Sigmoid colon (tissue), 7 donors: Measurements from ENCODE around the gene HIVEP3. TPM values are rescaled to one million over a fixed set of nuclear protein-coding genes. Genes with fewer than 3 reads are reported as not detected.

Experiments used
- DNase-seq: peaks from one replicate; pipeline ENCODE4 v3.0.0-alpha.2; 2019
- H3K27ac ChIP-seq, 4 donors: fragments of 200-600 bp; sonication (generic); one replicate each; pipeline ENCODE4 v1.5.1; 2016 to 2019; ENCODE audit warnings: mild to moderate bottlenecking in 1 of 4
- H3K27me3 ChIP-seq, 3 donors: fragments of 200-600 bp; sonication (generic); one replicate each; pipeline ENCODE4 v1.5.1; 2019; ENCODE audit warnings: mild to moderate bottlenecking in 1 of 3
- H3K36me3 ChIP-seq, 4 donors: fragments of 200-600 bp; sonication (generic); one replicate each; pipeline ENCODE4 v1.5.1; 2016 to 2019
- H3K4me1 ChIP-seq, 4 donors: fragments of 200-600 bp; sonication (generic); one replicate each; pipeline ENCODE4 v1.5.1; 2017 to 2019
- H3K4me3 ChIP-seq, 4 donors: fragments of 200-600 bp; sonication (generic); one replicate each; pipeline ENCODE4 v1.5.1; 2017 to 2019; ENCODE audit warnings: mild to moderate bottlenecking in 2 of 4, moderate library complexity in 1 of 4
- H3K9me3 ChIP-seq, 4 donors: fragments of 200-600 bp in 3 of 4; sonication (generic) in 3 of 4; one replicate each; pipeline versions ENCODE4 v1.5.1 to v1.6.1; 2013 to 2019
- EP300 ChIP-seq, 4 donors: sonication (generic); formaldehyde crosslinking; IDR thresholded peaks; one replicate each; pipeline ENCODE4 v1.6.1; 2017; ENCODE audit warnings: antibody characterized with exemption in 4 of 4
- POLR2A ChIP-seq, 2 donors: fragments of 450-650 bp; IDR thresholded peaks; one replicate each; pipeline ENCODE4 v1.6.1; 2016; ENCODE audit warnings: antibody characterized with exemption in 2 of 2, mild to moderate bottlenecking in 2 of 2, moderate library complexity in 2 of 2
- POLR2AphosphoS5 ChIP-seq, 4 donors: sonication (generic); formaldehyde crosslinking; IDR thresholded peaks; one replicate each; pipeline ENCODE4 v1.6.1; 2017; ENCODE audit warnings: antibody characterized with exemption in 4 of 4
- WGBS, 2 donors: extraction: QIAGEN DNeasy Blood & Tissue Kit; methylation state at CpG; one replicate each; pipeline ENCODE4 v1.1.7; 2013; 5-methylcytosine and 5-hydroxymethylcytosine counted together
- intact Hi-C: fragments of 100-400 bp; cut with DNase I; formaldehyde crosslinking; loops from one replicate; pipeline ENCODE4 v1.15.1; 2023
- polyA plus RNA-seq, 3 donors: library from polyadenylated mRNA; stranded (reverse); fragments of 200-250 nt; gene quantifications; one replicate each; pipeline ENCODE4 v1.2.3, GENCODE V29; 2013
- total RNA-seq, 4 donors: library from RNA; depleted of rRNA; stranded (reverse); fragments of >200 nt; gene quantifications; one replicate each; pipeline ENCODE4 v1.1.0, GENCODE V29; 2016
- TF ChIP-seq, protein P1 (sequence below), 4 experiments: fragments of 450-650 bp in 3 of 4; fragments of 200-600 bp in 1 of 4; IDR thresholded peaks; one replicate each; pipeline ENCODE4 v1.5.1; 2016 to 2019; ENCODE audit warnings: antibody characterized with exemption in 4 of 4, mild to moderate bottlenecking in 3 of 4, moderate library complexity in 2 of 4
- donor health status: healthy with polysubstance abuse.
- donor health status: Bipolar disorder and iron deficiency.
- donor health status: healthy.

The HIVEP3 gene
- total and polyA plus RNA-seq, 7 donors = 1.4 to 7.8 (median 3.2) TPM

DNA sequence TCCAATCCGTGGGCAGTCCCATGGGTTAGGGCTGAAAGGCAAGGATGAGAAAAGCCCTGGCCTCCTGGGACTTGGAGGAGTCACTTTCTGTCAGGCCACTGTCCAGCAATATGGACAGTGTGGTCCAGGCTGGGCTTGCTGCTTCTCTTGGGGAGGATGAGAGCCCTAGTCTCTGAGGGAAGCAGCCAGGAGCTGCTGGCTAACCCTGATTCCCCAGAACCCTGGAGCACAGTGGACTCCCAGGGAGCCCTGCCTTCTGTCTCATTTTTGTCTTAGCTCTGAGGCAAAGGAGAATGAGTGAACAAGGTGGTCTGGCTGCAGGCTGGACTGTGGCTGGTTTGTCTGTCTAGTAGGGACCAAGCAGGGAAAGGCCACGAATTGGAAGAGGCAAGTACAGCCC lies 410.4 kb downstream of the HIVEP3 start:
- no peak overlapping the region for H3K4me3 ChIP-seq
- no peaks in the 10 kb centered on the region for H3K9me3 ChIP-seq
- TF ChIP-seq, protein P1, sequence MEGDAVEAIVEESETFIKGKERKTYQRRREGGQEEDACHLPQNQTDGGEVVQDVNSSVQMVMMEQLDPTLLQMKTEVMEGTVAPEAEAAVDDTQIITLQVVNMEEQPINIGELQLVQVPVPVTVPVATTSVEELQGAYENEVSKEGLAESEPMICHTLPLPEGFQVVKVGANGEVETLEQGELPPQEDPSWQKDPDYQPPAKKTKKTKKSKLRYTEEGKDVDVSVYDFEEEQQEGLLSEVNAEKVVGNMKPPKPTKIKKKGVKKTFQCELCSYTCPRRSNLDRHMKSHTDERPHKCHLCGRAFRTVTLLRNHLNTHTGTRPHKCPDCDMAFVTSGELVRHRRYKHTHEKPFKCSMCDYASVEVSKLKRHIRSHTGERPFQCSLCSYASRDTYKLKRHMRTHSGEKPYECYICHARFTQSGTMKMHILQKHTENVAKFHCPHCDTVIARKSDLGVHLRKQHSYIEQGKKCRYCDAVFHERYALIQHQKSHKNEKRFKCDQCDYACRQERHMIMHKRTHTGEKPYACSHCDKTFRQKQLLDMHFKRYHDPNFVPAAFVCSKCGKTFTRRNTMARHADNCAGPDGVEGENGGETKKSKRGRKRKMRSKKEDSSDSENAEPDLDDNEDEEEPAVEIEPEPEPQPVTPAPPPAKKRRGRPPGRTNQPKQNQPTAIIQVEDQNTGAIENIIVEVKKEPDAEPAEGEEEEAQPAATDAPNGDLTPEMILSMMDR (IDR thresholded peaks at IDR 0.05) = no peak
- TF ChIP-seq POLR2A (IDR thresholded peaks at IDR 0.05) (no peak), POLR2AphosphoS5 (IDR thresholded peaks at IDR 0.05) (no peak), EP300 (IDR thresholded peaks at IDR 0.05) (no peak)
- intact Hi-C loops = no loop called here
- H3K4me1 ChIP-seq = no peaks in the 10 kb centered on the region
- no peaks in the 10 kb centered on the region for H3K27me3 ChIP-seq
- no peak overlapping the region for H3K27ac ChIP-seq
- H3K36me3 ChIP-seq = no peaks in the 10 kb centered on the region
- WGBS, 2 donors = 80 to 92% methylated on average over 2 of the region's 2 CpGs
- DNase-seq = no peak

DNA sequence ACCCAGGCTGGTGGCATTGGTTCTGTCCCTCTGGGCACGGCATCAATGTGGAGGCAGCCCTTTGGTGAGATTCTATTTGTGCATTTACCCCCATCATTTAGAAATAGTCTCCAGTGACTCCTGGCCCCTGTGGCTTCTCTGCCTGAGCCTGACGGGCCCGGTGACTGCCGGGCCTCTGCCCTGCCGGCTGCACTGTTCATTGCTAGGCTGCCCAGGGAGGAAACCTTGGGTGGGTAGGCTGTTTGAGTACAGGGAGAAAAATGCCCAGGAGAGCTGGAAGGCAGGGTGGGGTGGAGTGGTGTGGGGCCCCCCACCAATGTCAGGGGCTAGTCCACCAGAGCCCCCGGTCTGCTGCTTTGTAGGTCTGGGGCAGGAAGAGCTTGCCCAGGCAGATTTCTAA lies 410.9 kb downstream of the HIVEP3 start:
- Histone ChIP-seq H3K27ac (no peak overlapping the region), H3K9me3 (no peaks in the 10 kb centered on the region), H3K4me1 (no peaks in the 10 kb centered on the region), H3K27me3 (no peaks in the 10 kb centered on the region), H3K4me3 (no peak overlapping the region), H3K36me3 (no peaks in the 10 kb centered on the region)
- no peak for DNase-seq
- intact Hi-C loops = no loop called here
- TF ChIP-seq POLR2A (IDR thresholded peaks at IDR 0.05) (no peak), POLR2AphosphoS5 (IDR thresholded peaks at IDR 0.05) (no peak), EP300 (IDR thresholded peaks at IDR 0.05) (no peak)
- TF ChIP-seq, protein P1 (IDR thresholded peaks at IDR 0.05) = no peak
- 90 to 96% methylated on average over 6 of the region's 6 CpGs for WGBS, 2 donors

GRCh38 chr1:41507110-41507720 lies 411.5 kb downstream of the HIVEP3 start:
- no peaks in the 10 kb centered on the region for H3K27me3 ChIP-seq
- intact Hi-C loops = no loop called here
- no peaks in the 10 kb centered on the region for H3K36me3 ChIP-seq
- no peaks in the 10 kb centered on the region for H3K9me3 ChIP-seq
- no peak overlapping the region for H3K4me3 ChIP-seq
- no peak for TF ChIP-seq POLR2AphosphoS5 (IDR thresholded peaks at IDR 0.05)
- TF ChIP-seq, protein P1 (IDR thresholded peaks at IDR 0.05) = no peak
- TF ChIP-seq EP300 (IDR thresholded peaks at IDR 0.05) = no peak
- no peak for DNase-seq
- H3K27ac ChIP-seq = no peak overlapping the region
- WGBS, 2 donors = 87 to 90% methylated on average over 13 of the region's 13 CpGs
- H3K4me1 ChIP-seq = no peaks in the 10 kb centered on the region

DNA sequence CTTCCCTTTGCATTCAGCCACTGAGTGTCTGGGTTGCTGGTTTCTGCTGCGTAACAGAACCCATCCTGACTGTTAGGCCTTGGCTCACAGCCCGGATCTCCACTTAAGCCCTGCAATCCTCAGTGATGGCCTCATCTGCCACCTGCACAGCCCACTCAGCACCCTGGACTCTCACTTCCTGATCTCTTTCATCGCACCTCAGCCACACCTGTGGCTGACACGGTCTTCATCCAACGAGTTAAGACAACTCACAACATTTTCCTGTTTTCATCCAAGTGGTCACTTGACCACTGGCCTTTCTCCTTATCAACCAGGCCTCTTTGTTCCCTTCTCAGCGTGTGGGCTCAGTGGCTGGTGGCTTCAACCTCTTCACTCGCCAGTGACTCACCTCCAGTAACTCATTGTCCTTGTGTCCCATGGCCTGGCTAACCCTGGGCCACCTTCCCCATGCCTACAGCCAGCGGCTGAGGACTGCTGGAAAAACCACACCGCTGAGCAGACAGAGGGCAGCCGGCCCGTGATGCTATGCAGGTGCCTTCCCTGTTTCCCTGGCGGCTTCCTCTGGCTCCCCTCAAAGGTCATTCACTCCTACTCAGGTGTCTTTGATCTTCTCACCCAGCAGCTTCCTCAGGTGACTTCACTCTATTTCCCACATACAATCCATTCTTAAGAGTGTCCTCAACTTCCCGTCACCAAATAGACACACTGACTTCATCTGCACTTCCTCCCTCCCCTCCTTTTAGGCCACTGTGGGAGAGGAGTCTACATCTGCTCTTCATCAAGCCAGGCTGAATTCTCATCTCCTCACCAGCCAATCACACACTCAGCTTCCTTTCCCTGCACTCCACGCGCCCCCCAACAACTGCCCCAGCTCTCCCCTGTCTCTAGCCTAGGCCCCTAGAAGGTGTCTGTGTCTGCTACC lies 414.3 kb downstream of the HIVEP3 start:
- H3K27ac ChIP-seq = no peak overlapping the region

GRCh38 chr1:41503538-41504113 lies 415.1 kb downstream of the HIVEP3 start:
- no peaks in the 10 kb centered on the region for H3K27me3 ChIP-seq
- no peak for DNase-seq
- TF ChIP-seq, protein P1 (IDR thresholded peaks at IDR 0.05) = no peak
- no peak for TF ChIP-seq POLR2AphosphoS5 (IDR thresholded peaks at IDR 0.05)
- no peak for TF ChIP-seq EP300 (IDR thresholded peaks at IDR 0.05)
- no peak for TF ChIP-seq POLR2A (IDR thresholded peaks at IDR 0.05)
- 93 to 94% methylated on average over 11 of the region's 11 CpGs for WGBS, 2 donors
- intact Hi-C loops = no loop called here
- no peak overlapping the region for H3K27ac ChIP-seq
- H3K4me1 ChIP-seq = peaks cover 0 to 24% (median 20%) of the 10 kb centered on the region in 4 donors
- H3K36me3 ChIP-seq = no peaks in the 10 kb centered on the region
- H3K9me3 ChIP-seq = no peaks in the 10 kb centered on the region
- no peak overlapping the region for H3K4me3 ChIP-seq

More for the DNA sequence above, 414.3 kb downstream of the HIVEP3 start:
- TF ChIP-seq POLR2AphosphoS5 (IDR thresholded peaks at IDR 0.05) = no peak
- peaks cover 0 to 16% (median 14%) of the 10 kb centered on the region in 4 donors for H3K4me1 ChIP-seq
- intact Hi-C loops = no loop called here
- 73 to 76% methylated on average over 15 of the region's 15 CpGs for WGBS, 2 donors
- no peaks in the 10 kb centered on the region for H3K36me3 ChIP-seq
- no peaks in the 10 kb centered on the region for H3K27me3 ChIP-seq
- DNase-seq = no peak
- no peaks in the 10 kb centered on the region for H3K9me3 ChIP-seq
- no peak overlapping the region for H3K4me3 ChIP-seq
